ENCODE data around the gene D2HGDH. TPM values are rescaled to one million over a fixed set of nuclear protein-coding genes. Genes with fewer than 3 reads are reported as not detected.
"Not testable (repeated sequence)": the region's sequence is repeated elsewhere in the genome, so short reads cannot be mapped to it uniquely, and the experiment has no call there.

Gene D2HGDH
- total RNA-seq, 1 experiment from 2014 or later: 7.4 TPM

GRCh38 chr2:241801611-241802420, 67.4 kb downstream of the D2HGDH start:
- Histone ChIP-seq H3K36me3 (no peaks in the 10 kb centered on the region), H3K27ac (no peak overlapping the region), H3K4me1 (replicated peaks) (peaks cover 20% of the 10 kb centered on the region), H3K4me3 (no peak overlapping the region), H3K9me3 (replicated peaks) (0 out of 2 replicates have a peak, but pooled peaks cover 4% of the 10 kb centered on the region), H3K27me3 (replicated peaks) (peaks cover 26% of the 10 kb centered on the region)
- DNase-seq (ENCODE audit: low read depth in 1 of 2, low spot score in 2 of 2): peak in 1 of 2 experiments; percentile 43

DNA sequence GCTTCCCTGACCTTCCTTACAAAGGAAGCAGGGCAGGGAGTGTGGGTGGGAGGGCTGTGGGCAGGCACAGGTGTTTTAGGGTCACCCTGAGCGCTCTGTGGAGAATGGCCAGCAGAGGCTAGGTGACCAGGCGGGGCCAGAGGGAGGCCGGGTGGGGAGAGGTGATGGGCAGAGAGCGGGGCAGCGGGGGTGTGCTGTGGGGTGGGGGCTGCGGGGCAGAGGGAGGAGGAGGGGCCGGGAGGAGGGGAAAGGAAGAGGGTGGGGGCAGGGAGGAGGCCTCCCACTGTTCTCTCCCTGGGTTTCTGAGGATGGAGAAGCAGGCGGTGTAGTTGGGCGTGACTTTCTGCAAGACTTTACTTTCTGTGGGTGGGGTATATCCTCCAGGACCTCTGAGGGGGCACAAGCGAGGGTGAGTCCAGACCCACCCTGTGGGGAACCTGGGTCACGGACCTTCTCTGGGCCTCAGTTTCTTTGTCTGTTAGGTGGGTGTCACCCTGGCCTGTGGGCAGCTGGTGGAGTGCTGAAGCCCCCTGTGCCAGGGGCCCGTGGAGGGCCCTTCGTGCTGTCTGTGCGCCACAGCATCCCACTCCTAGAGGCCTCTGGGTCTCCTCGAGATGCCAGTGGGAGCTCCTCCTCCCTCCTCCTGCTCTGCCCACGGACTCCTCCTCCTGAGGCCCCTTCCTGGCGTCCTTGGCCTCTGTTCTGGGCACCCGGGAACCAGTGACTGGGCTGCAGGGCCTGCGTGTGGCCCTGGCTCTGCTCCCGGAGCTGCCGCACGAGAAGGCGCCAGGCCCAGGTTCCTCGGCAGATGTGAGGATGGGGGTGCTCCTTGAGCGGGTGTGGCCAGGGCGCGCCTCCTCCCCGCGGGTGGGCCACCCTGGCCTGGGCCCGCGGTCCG, 68.2 kb downstream of the D2HGDH start:
- H3K9me3 ChIP-seq (replicated peaks): 0 out of 2 replicates have a peak, but pooled peaks cover 4% of the 10 kb centered on the region
- H3K4me1 ChIP-seq (replicated peaks): peaks cover 20% of the 10 kb centered on the region
- no peak overlapping the region for H3K4me3 ChIP-seq
- DNase-seq (ENCODE audit: low read depth in 1 of 2, low spot score in 2 of 2): no peak
- H3K36me3 ChIP-seq: no peaks in the 10 kb centered on the region
- H3K27ac ChIP-seq: no peak overlapping the region
- H3K27me3 ChIP-seq (replicated peaks): peaks cover 26% of the 10 kb centered on the region

GRCh38 chr2:241803387-241804325, 69.2 kb downstream of the D2HGDH start:
- H3K4me3 ChIP-seq: peak overlapping the region; percentile 26
- no peak overlapping the region for H3K27ac ChIP-seq
- H3K4me1 ChIP-seq (replicated peaks): peaks cover 20% of the 10 kb centered on the region

GRCh38 chr2:241804326-241805229, 70.1 kb downstream of the D2HGDH start:
- no peak overlapping the region for H3K27ac ChIP-seq
- H3K4me1 ChIP-seq (replicated peaks): peaks cover 20% of the 10 kb centered on the region
- 0 out of 2 replicates have a peak, but pooled peaks cover 4% of the 10 kb centered on the region for H3K9me3 ChIP-seq (replicated peaks)
- no peak overlapping the region for H3K4me3 ChIP-seq
- peaks cover 26% of the 10 kb centered on the region for H3K27me3 ChIP-seq (replicated peaks)
- no peaks in the 10 kb centered on the region for H3K36me3 ChIP-seq
- peak in 1 of 2 experiments; percentile 41 for DNase-seq (ENCODE audit: low read depth in 1 of 2, low spot score in 2 of 2)

More at GRCh38 chr2:241803387-241804325, 69.2 kb downstream of the D2HGDH start:
- 0 out of 2 replicates have a peak, but pooled peaks cover 4% of the 10 kb centered on the region for H3K9me3 ChIP-seq (replicated peaks)
- no peaks in the 10 kb centered on the region for H3K36me3 ChIP-seq
- H3K27me3 ChIP-seq (replicated peaks): peaks cover 26% of the 10 kb centered on the region
- DNase-seq (ENCODE audit: low read depth in 1 of 2, low spot score in 2 of 2): peak in 1 of 2 experiments; percentile 26

- Histone ChIP-seq H3K27me3 (replicated peaks) (peaks cover 26% of the 10 kb centered on the region), H3K4me1 (replicated peaks) (peaks cover 20% of the 10 kb centered on the region)
- not testable (repeated sequence) for H3K36me3 ChIP-seq; H3K9me3 ChIP-seq (replicated peaks); H3K27ac ChIP-seq; H3K4me3 ChIP-seq; DNase-seq (ENCODE audit: low read depth in 1 of 2, low spot score in 2 of 2)
Measured at GRCh38 chr2:241806217-241806616, 71.8 kb downstream of the D2HGDH start.

- Histone ChIP-seq H3K4me1 (replicated peaks) (peaks cover 17% of the 10 kb centered on the region), H3K36me3 (no peaks in the 10 kb centered on the region), H3K27me3 (replicated peaks) (peaks cover 16% of the 10 kb centered on the region), H3K27ac (no peak overlapping the region), H3K9me3 (replicated peaks) (0 out of 2 replicates have a peak, but pooled peaks cover 4% of the 10 kb centered on the region), H3K4me3 (no peak overlapping the region)
- no peak for DNase-seq (ENCODE audit: low read depth in 1 of 2, low spot score in 2 of 2)
Measured at GRCh38 chr2:241808051-241808720, 73.8 kb downstream of the D2HGDH start.

DNA sequence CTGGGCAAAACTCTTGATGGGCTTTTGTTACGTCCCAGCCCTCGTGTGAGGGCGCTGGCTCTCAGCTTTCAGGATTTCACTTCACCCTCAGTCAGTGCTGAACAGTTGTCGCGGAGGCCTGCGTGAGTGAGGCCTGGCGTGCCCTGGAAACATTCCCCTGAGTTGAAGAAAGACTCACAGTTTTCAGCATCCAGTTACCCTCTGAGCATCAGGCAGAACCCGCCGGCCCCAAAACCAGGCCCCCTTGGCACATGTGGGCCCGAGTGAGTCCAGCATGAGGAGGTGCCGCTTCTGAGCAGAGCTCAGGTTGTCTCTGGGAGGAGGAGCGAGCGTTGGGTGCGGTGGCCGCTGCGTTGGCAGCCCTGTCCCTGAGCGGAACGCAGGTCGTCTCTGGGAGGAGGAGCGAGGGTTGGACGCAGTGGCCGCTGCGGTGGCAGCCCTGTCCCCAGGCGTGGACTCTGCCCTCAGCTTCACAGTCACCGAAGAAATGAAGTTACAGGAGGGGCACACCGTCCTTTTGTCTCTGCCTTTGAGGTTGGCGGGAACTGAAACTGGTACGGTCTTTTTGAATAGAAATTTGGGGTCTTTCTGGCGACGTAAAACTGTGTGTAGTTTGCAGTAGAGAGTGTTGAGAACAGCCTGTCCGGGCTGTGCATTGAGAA, 74.4 kb downstream of the D2HGDH start, which contains the start of gene NEU4:
Gene NEU4 (plus strand): TSS at position 473 of the 662 bp plus-strand sequence. CDS start 5,292 bp downstream, outside the sequence.
- no peak within 1 kb of the TSS for H3K27ac ChIP-seq
- peaks cover 10% of the 10 kb centered on the region for H3K27me3 ChIP-seq (replicated peaks)
- H3K9me3 ChIP-seq (replicated peaks): no peaks in the 10 kb centered on the region
- peak in 1 of 2 experiments; percentile 36 for DNase-seq (ENCODE audit: low read depth in 1 of 2, low spot score in 2 of 2)
- H3K36me3 ChIP-seq: no peaks in the 10 kb centered on the region
- H3K4me1 ChIP-seq (replicated peaks): peaks cover 10% of the 10 kb centered on the region
- H3K4me3 ChIP-seq: no peak within 1 kb of the TSS

DNA sequence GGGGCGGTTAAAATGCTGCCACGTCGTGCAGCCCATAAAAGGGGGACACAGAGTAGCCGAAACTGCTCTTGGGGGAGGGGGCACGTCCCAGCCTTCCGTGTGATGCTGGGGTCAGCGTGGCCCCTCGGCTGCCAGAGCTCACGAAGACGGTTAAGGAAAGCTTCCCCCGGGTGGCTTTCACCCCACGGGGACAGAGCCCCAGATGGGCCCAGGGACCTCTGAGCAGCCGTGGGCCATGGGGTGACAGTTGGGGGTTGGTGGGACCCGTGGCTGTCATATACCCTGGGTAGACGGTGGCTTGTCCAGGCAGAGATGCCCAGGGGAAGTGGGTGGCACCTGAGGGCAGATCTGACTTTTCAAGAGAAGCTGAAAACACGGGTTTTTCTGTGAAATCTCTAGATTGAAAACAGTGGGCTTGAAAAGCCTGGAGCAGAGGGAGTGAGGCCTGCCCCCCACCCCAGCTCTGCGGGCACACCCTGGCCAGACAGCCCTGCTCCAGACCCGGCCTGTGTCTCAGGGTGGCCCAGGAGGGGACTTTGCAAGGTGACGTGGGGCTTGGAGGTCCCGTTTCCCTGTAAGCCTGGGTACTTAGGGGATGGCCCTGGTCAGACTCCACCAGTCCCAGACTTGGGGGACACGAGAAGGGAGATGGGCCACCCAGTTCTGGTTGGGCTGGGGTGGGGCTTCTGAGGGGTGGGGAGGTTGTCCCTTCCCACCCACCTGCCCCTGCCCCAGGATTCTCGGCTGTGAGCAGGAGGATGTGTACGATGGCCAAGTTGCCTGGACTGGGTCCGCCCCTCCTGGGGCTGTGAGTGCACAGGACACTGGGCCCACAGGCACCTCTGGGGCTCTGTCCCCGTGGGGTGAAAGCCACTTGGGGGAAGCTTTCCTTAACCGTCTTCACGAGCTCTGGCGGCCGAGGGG, 75.2 kb downstream of the D2HGDH start:
- DNase-seq (ENCODE audit: low read depth in 1 of 2, low spot score in 2 of 2): peak in 1 of 2 experiments; percentile 36
- H3K4me3 ChIP-seq: no peak overlapping the region
- no peaks in the 10 kb centered on the region for H3K36me3 ChIP-seq
- H3K27ac ChIP-seq: no peak overlapping the region
- H3K9me3 ChIP-seq (replicated peaks): no peaks in the 10 kb centered on the region
- H3K27me3 ChIP-seq (replicated peaks): peaks cover 5% of the 10 kb centered on the region
- peaks cover 2% of the 10 kb centered on the region for H3K4me1 ChIP-seq (replicated peaks)

- no peak overlapping the region for H3K27ac ChIP-seq
- no peaks in the 10 kb centered on the region for H3K9me3 ChIP-seq (replicated peaks)
- H3K36me3 ChIP-seq: no peaks in the 10 kb centered on the region
- H3K27me3 ChIP-seq (replicated peaks): 0 out of 2 replicates have a peak, but pooled peaks cover 3% of the 10 kb centered on the region
- H3K4me1 ChIP-seq (replicated peaks): no peaks in the 10 kb centered on the region
- no peak overlapping the region for H3K4me3 ChIP-seq
- peak in 1 of 2 experiments; percentile 37 for DNase-seq (ENCODE audit: low read depth in 1 of 2, low spot score in 2 of 2)
Measured at GRCh38 chr2:241810307-241811200, 76.1 kb downstream of the D2HGDH start.

Measured in SJSA1 (cell line).